GM18499 (cell line): ENCODE data around the gene PLEKHH2.
"Not testable (repeated sequence)": the region's sequence is repeated elsewhere in the genome, so short reads cannot be mapped to it uniquely, and the experiment has no call there.

Experiments
- ATAC-seq: cut with Tn5 transposase; IDR thresholded peaks from one replicate; pipeline ENCODE4 v1.9.1; 2021; ENCODE audit warnings: moderate number of reproducible peaks; ENCODE audit not compliant: insufficient read depth, unreplicated experiment

PLEKHH2 gene

DNA sequence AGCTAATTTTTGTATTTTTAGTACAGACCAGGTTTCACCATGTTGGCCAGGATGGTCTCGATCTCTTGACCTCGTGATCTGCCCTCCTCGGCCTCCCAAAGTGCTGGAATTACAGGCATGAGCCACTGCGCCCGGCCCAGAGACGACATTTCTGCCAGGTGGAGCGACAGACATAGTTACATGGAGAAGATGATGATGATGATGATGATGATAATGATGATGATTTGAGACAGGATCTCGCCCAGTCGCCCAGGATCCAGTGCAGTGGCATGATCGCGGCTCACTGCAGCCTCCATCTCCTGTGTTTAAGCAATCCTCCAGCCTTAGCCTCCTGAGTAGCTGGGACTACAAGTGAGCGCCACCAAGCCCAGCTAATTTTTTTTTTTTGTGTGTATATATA lies 907 bp upstream of the PLEKHH2 start:
- not testable (repeated sequence) for ATAC-seq

DNA sequence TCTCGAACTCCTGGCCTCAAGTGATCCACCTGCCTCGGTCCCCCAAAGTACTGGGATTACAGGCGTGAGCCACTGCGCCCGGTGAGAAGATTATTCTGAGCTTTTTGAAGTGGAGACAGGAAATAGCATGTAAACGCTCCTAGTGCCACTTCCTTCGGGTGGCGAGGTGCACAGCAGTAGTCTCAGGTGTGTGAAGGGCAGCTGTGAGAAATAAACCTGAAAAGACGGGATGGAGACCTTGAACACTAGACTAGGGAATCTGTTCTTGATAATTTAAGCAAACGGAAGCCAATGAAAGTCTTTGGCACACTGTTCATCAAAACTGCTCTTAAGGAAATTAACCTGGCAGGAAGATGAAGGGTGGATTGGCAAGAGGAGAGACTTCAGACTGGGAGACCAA lies 439 bp upstream of the PLEKHH2 start:
- no peak for ATAC-seq

DNA sequence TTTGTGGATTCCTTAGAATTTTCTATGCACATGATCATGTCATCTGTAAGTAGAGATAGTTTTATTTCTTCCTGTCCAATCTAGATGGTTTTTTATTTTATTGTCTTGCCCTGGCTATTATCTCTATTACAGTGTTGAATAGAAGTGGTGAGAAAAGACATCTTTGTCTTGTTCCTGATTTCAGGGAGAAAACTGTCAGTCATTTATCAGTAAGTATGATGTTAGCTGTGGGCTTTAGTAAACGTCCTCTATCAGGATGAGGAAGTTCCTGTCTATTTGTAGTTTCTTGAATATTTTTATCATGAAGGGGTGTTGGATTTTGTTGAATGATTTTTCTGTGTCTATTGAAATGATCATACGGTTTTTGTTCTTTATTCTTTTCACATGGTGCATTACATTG lies 5.3 kb downstream of the PLEKHH2 start:
- ATAC-seq = no peak

DNA sequence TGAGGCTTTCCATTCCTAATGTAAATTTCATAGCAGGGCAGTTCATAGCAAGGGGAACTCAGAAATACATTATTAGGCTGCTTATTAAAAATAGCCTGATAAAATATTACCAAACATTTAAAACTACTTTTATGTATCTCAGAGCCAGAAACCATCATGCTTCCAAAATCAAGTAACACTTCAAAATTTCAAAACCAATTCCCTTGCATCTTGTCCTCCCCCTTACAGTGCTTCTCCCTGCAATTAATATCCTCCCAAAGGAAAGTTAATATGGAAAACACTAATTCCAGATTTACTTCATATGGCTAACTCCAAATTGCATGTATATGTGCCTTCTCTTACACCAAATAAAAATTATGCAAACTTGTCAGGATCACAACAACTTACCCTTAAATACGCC lies 6.6 kb downstream of the PLEKHH2 start:
- no peak for ATAC-seq

DNA sequence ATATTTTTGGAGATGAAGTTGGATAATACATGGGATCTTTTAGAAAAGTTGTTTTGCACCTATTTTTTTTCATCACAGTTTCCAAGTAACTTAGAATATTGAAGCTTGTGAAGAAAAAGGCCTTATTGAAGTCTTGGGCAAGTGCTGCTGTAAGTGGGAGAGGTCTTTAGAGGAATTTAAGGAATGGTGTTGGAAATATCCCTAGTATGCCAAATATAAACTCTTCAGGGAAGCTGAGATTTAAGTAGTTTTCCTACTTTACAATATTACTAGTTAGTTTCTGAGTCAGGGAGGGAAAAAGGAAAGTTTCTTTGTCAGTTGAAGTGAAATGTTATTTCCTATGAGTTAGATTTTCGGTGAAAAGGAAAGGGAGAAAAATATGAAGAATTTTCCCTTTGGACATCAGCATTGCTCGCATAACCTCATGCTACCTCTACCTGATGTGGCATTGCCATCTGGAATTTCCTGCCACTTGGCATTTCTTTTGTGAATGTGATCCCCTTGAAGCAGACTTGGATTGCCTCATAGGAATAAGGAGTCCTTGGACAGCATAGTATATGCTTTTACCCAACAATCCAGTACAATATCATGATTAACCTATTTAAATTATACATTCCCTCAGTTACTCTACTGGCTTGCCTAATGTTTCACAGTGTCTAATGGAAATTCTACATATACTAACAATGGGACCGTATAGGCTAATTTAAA lies 12.1 kb downstream of the PLEKHH2 start:
- no peak for ATAC-seq

DNA sequence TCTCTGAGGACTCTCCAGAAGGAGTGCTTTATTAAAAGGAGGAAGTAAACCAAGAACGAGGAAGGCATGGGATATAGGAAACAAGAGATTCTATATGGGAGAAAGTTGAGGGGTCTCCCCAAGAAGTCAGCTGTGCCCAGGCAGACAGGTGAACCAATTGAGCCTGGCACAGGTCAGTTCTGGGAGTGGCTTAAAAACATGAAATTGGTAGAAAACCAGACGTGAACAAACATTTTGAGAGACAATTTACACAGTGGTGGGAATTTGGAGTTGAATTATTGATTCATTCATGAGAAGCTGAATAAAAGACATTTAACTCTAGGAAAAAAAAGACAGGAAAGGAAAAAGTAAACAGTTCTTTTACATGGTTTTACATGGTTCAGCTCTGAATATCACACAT lies 16.4 kb downstream of the PLEKHH2 start:
- ATAC-seq = no peak

DNA sequence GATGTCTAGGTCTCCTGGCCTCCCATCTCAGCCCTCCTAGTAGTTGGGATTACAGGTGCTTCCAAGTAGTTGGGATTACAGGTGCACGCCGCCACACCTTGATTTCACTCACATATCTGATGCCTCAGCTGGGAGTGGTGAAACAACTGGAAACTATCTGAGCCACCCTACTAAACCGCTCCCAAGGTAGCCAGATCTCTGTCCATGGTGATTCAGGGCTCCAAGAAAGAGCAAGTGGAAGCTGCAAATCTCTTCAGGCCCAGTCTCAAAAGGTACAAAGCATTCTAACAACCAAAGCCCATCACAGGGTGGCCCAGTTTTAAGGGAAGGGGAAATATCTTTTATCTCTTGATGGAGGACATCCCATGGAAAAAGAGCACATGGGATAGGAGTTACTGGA lies 20.2 kb downstream of the PLEKHH2 start:
- ATAC-seq = no peak

DNA sequence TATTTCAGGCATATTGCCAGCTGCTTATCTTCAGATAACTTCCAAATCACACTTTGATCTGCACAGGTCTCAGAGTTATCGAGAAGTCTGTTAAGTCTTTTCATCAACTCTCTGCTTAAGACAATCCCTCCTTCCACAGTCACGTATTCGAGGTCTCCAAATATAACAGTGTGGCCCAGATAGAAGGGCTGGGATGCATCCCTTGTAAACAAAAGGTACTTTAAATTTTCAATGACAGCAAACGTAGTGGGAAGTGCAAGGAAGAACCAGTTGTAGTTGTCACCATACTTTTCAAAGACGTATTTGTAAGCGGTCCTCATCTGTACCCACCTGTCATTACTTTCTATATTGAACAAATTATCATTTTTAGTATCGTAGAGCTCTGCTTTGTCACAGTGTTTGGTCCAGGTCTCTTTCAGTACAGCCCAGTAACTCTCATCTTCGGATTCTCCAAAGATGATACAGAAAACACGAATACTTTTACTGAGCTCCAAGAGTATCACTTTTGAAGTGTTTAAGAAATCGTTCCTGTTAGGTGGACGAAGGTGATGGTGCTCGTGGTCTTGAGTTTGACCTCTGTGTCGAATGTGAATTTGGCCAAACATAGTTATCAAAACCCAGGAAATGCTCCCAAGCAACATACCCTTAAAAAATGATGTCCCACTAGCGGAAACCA lies 38.7 kb downstream of the PLEKHH2 start:
- no peak for ATAC-seq

DNA sequence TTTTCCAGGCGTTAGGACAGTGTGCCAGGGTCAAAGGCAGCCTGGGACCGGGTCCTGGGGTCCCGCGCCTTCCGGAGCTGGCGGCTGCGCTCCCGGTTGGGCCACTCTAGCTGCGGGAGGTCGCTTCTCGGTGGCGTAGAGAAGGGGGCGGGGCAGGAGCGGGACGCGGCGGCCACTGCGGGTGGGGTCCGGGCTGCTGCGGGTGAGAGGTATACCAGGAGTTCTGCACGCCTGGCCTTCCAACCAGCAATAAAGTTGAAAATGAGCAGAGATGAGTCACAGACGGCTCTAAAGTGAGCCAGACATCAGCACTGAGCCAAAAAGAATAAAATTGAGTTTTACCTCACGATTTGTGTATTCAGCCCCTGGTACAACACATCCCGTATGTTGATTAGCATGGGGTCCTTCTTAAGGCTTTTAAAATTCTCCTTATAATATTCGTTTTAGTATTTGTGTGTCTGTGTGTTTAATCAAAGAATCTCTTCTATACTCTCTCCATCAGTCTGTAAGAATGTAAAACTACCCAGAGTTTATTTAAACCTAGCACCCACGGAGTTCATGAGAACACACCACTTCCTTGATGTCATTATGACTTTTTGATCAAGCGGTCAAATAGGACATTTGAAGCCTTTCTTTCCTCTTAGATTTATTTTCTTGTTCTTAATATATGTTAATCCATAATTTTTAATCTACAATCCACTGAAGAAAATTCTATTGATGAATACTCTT lies 39.4 kb downstream of the PLEKHH2 start, which contains the start of gene C1GALT1C1L:
C1GALT1C1L (minus strand) TSS at position 108 of the 729 bp plus-strand sequence; CDS start at position 1, 107 bp downstream.
- no peak for ATAC-seq

DNA sequence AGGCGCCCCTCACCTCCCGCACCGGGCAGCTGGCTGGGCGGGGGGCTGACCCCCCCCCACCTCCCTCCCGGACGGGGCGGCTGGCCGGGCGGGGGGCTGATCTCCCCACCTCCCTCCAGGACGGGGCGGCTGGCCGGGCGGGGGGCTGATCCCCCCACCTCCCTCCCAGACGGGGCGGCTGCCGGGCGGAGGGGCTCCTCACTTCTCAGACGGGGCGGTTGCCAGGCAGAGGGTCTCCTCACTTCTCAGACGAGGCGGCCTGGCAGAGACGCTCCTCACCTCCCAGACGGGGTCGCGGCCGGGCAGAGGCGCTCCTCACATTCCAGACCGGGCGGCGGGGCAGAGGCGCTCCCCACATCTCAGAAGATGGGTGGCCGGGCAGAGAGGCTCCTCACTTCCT lies 40.7 kb downstream of the PLEKHH2 start:
- not testable (repeated sequence) for ATAC-seq

DNA sequence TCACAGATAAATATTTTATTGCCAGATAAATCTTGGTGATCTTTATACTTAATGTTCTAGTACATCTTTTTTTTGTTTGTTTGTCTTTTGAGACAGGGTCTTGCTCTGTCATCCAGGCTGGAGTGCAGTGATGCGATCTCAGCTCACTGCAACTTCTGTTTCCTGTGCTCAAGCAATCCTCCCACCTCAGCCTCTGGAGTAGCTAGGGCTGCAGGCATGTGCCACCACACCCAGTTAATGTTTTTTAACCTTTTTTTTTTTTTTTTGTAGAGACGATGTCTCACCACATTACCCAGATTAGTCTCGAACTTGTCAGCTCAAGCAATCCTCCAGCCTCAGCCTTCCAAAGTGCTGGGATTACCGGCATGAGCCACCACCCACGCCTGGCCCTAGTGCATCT lies 48.3 kb downstream of the PLEKHH2 start:
- ATAC-seq = no peak

DNA sequence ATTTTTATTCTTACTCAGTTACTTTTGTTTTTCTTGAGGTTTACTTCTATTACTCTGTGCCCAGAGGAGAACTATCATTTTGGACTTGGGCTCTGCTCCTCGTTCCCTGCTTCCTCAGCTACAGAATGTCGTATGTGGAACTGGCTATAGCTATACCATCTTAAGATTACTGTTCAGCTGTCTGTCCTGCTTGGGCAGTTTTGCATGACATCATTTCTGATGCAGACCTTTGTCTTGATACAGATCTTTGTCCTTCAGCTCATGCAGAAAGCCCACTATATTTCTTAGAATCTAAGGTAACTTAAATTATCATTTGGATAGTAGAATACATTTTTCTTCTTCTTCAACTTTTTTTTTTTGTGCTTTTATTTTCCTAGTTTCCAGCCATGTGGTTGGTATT lies 52.9 kb downstream of the PLEKHH2 start:
- no peak for ATAC-seq

DNA sequence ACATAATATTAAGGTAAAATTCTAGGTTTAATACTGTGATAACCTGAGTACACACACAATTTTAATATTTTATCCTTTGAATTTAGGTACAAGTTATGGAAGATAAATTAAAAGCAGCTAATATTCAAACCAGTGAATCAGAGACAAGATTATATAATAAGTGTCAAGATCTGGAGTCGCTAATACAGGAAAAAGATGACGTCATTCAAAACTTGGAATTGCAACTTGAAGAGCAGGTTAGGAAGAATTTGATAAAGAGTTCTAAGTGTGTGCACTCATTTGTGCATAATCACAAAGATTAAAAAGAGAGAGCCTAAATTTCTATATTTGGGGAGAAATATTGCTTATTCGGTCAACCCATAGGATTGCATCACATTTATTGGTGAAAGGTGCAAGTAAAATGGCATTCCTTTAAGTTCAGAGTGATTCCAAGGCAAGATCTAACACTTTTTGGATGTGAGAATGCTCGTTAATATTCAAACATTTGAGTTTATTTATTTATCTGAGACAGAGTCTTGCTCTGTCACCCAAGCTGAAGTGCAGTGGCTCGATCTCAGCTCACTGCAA lies 55.5 kb downstream of the PLEKHH2 start:
- ATAC-seq = no peak

DNA sequence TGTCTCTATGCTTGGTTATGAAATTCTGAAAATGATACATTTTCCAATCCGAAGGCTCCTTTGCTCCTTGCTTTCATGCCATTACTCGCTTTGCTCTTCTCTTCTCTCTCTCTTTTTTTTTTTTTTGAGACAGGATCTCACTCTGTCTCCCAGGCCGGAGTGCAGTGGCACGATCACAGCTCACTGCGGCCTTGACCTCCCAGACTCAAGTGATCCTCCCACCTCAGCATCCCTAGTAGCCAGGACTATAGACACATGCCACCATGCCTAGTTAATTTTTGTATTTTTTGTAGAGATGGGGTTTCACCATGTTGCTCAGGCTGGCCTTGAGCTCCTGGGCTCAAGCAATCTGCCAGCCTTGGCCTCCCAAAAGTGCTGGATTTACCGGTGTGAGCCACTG lies 61.1 kb downstream of the PLEKHH2 start:
- not testable (repeated sequence) for ATAC-seq

DNA sequence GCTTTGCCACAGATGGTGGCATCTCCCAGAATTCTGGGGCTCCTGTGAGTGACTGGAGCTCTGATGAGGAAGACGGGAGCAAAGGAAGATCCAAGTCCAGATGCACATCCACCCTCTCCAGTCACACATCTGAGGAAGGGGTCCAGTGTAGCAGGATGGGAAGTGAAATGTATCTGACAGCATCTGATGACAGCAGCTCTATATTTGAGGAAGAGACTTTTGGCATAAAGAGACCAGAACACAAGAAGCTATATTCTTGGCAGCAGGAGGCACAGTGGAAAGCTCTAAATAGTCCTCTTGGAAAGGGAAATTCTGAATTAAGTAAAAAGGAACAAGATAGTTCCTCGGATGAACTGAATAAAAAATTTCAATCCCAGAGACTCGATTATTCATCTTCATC lies 62.7 kb downstream of the PLEKHH2 start:
- ATAC-seq = no peak

DNA sequence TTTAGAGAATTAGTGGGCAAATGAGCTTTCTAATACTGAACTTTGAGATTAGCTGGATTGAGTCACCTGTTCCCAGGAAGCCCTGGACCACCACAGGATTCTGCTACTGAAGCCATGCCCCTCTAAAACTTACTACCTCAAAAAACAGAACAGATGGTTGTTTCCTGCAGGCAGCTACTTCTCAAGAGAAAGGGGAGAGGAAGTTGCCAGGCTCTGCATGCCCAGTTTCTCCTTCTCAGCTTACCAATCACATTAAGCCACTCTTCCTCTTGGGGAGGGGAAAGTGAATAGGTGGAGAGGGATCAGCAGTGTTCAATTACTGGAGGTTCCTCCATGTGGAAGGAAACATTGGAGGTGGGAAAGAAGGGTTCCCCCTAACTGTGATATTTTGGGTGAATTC lies 64.1 kb downstream of the PLEKHH2 start:
- ATAC-seq = no peak

DNA sequence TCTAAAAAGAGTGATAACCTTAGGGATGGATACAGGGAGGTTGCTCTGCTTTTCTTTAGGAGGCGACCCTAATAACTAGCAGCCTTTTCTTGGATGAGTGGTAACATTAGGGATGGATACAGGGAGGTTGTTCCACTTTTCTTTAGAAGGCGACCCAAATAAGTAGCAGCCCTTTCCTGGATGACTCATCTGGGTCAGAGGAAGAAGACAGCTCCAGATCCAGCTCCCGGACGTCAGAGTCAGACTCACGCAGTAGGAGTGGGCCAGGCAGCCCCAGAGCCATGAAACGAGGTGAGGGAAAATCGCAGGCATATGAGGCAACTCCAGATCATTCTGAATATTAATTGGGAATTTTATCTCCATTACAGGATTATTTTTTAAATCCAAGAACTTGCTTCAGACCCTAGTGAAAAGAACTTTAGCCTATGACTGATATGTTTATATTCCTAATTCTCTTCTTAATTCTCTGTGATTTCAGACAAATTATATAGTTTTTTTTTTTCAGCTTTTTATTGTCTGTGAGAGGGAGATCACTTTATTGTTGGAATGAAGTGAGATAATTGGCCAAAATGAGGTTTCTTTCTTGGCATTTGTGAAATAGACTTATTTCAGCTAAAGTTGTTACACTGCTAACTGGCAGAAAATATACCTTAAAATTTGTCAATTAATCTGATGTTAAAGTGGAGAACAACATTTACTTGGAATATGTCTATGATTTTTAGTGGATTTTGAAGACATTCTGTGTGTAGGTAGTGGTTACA lies 70.4 kb downstream of the PLEKHH2 start:
- ATAC-seq = no peak

DNA sequence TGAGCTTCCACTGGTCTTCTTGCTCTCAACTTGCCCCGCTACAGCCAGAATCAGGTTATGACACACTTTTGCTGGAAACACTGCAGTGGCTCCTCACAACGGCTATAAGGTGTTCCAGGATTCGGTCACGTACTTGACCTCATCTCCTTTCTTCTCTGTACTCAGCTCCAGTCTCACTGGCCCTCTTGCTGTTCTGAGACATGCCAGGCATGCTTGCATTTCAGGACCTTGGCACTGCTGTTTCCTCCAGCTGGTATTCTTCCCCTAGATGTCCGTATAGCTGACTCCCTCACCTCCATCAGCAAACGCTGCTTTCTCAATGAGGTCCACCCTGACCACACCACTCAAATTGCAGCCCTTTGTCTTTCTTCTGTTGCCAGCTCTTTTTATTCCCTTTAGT lies 71.1 kb downstream of the PLEKHH2 start:
- ATAC-seq = no peak

DNA sequence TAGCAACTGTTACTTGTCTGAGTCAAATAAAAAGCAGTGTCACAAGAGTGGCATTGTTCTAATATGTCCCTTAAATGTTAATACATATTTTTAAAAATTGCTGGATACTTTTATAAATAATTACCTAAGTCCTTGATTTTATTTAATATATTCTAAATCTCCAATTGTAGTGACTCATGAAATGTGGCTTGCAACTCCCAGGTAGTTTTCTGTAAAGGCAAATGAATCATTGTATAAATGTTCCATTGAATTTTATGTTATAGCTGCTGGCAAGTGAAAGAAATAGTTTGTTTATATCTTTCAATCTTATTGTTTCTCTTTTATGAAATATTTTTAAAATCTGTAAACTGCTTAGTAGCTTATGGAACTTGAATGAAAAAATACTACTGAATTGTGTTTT lies 71.8 kb downstream of the PLEKHH2 start:
- no peak for ATAC-seq

DNA sequence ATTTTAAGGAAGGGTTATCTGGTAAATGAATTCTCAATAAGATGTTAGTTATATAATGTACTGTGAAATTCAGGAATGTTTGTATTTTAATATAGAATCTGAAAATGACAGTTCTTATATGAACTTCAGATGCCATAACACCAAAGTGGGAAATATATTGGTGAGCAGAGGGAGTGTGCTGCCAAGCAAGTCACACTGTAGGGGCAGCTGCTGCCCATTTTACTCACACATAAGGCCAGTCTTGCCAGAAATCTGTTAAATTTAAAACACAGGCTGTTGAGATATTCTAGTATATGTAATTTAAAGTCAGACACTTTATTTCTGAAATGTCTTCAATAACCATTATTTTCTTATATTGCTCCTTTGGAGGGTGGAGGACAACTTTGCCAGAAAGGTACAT lies 73.8 kb downstream of the PLEKHH2 start:
- ATAC-seq = no peak
